ENCODE data around the gene SLC35E1. TPM values are rescaled to one million over a fixed set of nuclear protein-coding genes. Genes with fewer than 3 reads are reported as not detected.

SLC35E1 gene
- total and polyA plus RNA-seq, 2 of the 13 experiments (the other 11 are each of a cell fraction or from before 2014, with no cell fraction given): 21.2 to 46.5 TPM

GRCh38 chr19:16587833-16588823 is 15.9 kb upstream of the SLC35E1 start:
- no peak for TF ChIP-seq ZNF367 (CRISPR knock-in tag; IDR thresholded peaks at IDR 0.05; ENCODE audit: borderline replicate concordance)
- TF ChIP-seq ATF1 (CRISPR knock-in tag; IDR thresholded peaks at IDR 0.05): no peak
- TF ChIP-seq ZNF558 (CRISPR knock-in tag; IDR thresholded peaks at IDR 0.05; ENCODE audit: borderline replicate concordance): no peak
- TF ChIP-seq FOXK2 (IDR thresholded peaks at IDR 0.05): no peak
- TF ChIP-seq E2F1 (CRISPR knock-in tag; IDR thresholded peaks at IDR 0.05): no peak
- TF ChIP-seq EZH2 (conservative IDR thresholded peaks at IDR 0.05; ENCODE audit: low read depth, low read length): no peak
- TF ChIP-seq TFE3 (CRISPR knock-in tag; IDR thresholded peaks at IDR 0.05): no peak
- no peak for TF ChIP-seq FOXJ3 (CRISPR knock-in tag; IDR thresholded peaks at IDR 0.05; ENCODE audit: borderline replicate concordance)
- TF ChIP-seq ZNF138 (CRISPR knock-in tag; IDR thresholded peaks at IDR 0.05; ENCODE audit: low read depth): no peak
- TF ChIP-seq RBFOX2 (IDR thresholded peaks at IDR 0.05; ENCODE audit: low read depth, low read length): no peak
- ATAC-seq (no peak), FAIRE-seq (no peak), DNase-seq (ENCODE audit: low spot score) (no peak)
- no peaks in the 10 kb centered on the region for H3K27me3 ChIP-seq (ENCODE audit: control insufficient read depth in 1 of 2, insufficient read depth in 2 of 2, low read length in 2 of 2)
- no TSS peak for BruUV-seq (replicated peaks)
- in situ Hi-C loops (cut with HindIII; ENCODE audit: extremely low pct_ligation_motif_present, low pct_unique_long_range_greater_than_20kb) (no loop called here), intact Hi-C loops (cut with micrococcal nuclease; ENCODE audit: unreplicated experiment) (no loop called here)
- 93% methylated on average over 18 of the region's 26 CpGs for WGBS (ENCODE audit: low lambda C conversion rate)
- H3K4me3 ChIP-seq (replicated peaks in 1 of 3; ENCODE audit: insufficient read depth in 1 of 3, low read depth in 2 of 3, low read length in 3 of 3): no peak overlapping the region
- H3K36me3 ChIP-seq (replicated peaks in 1 of 2; ENCODE audit: control insufficient read depth in 1 of 2, insufficient read depth in 2 of 2, low read length in 2 of 2): no peaks in the 10 kb centered on the region
- POLR2A ChIA-PET: no interaction called here
- no peak overlapping the region for H3K9ac ChIP-seq (ENCODE audit: insufficient read depth, low read depth, low read length)
- no peaks in the 10 kb centered on the region for H3K9me3 ChIP-seq (ENCODE audit: low read length)
- H3K4me1 ChIP-seq (ENCODE audit: insufficient read depth, low read length): peaks cover 16% of the 10 kb centered on the region
- H3K79me2 ChIP-seq (ENCODE audit: insufficient read depth, low read length): peaks cover 85% of the 10 kb centered on the region
- H3K27ac ChIP-seq (ENCODE audit: extremely low read length, insufficient read depth, low read length): no peak overlapping the region
- CTCF ChIA-PET (ENCODE audit: low intra/inter-chr PET ratio, low total read pairs): no interaction called here
- peaks cover 9% of the 10 kb centered on the region for H4K20me1 ChIP-seq (ENCODE audit: insufficient read depth, low read length)
- no peak overlapping the region for H2AFZ ChIP-seq (ENCODE audit: low read length)
- H3K4me2 ChIP-seq (ENCODE audit: low read depth, low read length): no peak overlapping the region

Data from HepG2 (cell line).